HG03571 (cell line): ENCODE results near the gene HEY2.
"Not testable (repeated sequence)": the region's sequence is repeated elsewhere in the genome, so short reads cannot be mapped to it uniquely, and the experiment has no call there.

Source experiments
- ATAC-seq: cut with Tn5 transposase; IDR thresholded peaks from one replicate; pipeline ENCODE4 v1.9.1; 2021; ENCODE audit not compliant: unreplicated experiment

HEY2 gene

GRCh38 chr6:125793863-125794262 lies 44.4 kb downstream of the HEY2 start:
- ATAC-seq, result no peak

DNA sequence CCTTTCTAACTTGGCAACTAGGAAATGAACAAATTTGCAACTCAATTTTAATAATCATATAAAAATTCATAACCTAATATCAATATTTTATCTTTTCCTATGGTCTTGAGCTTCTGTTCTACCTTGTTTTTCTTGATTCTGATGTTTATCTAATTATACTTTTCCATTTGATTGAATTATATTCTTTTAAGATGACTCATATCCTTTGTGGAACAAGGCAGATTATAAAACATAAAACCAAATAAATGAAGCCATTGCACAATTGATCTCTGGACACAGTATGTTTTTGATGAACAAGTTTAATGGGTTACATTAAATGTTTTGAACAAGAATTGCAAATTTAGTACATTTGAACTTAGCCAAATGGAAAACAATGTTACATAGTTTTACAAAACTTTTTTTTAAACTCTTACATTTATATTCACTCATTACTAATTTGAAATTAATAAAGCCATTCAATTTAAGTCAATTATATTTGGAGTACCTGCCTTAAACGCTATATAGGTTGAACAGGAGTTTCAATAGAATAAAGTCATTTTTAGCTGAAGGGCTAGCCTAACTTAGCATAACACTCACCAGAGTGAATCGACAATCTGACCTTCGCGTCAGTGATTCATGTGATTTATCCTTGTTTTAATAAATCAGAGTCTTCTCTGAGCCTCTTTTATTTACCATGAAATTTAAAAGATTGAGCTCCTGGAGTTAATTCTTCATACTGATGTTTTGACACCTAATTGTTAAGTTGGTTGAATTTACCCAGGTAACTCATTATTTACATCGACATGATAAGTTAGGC lies 45.1 kb downstream of the HEY2 start:
- no peak for ATAC-seq

GRCh38 chr6:125795301-125795700 lies 45.9 kb downstream of the HEY2 start:
- no peak for ATAC-seq

- no peak for ATAC-seq
Measured at GRCh38 chr6:125797120-125797885, 47.9 kb downstream of the HEY2 start.

DNA sequence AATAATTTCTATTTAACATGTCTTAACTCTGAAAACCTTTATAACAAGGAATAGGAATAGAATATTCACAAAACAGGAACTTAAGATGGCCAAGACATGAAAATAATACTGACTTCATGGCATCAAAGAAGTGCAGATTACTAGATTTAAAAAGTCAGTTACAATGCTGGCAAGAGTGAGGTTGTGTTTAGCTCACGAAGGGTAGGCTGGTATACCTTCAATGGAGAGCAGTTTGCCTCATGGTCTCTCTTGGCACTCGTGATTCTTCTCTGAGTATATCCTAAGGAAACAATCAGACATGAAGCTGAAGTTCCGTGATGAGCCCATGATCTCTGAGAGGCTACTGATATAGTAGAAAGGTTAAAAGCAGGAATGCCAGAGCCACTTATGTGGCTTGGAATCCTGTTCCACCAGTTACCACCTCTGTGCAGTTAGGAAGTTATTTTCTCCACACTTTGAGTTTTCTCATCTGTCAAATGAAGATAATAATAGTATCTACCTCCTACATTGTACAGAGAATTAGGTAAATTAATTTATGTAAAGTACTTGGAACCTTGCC lies 48.5 kb downstream of the HEY2 start:
- ATAC-seq, result no peak

DNA sequence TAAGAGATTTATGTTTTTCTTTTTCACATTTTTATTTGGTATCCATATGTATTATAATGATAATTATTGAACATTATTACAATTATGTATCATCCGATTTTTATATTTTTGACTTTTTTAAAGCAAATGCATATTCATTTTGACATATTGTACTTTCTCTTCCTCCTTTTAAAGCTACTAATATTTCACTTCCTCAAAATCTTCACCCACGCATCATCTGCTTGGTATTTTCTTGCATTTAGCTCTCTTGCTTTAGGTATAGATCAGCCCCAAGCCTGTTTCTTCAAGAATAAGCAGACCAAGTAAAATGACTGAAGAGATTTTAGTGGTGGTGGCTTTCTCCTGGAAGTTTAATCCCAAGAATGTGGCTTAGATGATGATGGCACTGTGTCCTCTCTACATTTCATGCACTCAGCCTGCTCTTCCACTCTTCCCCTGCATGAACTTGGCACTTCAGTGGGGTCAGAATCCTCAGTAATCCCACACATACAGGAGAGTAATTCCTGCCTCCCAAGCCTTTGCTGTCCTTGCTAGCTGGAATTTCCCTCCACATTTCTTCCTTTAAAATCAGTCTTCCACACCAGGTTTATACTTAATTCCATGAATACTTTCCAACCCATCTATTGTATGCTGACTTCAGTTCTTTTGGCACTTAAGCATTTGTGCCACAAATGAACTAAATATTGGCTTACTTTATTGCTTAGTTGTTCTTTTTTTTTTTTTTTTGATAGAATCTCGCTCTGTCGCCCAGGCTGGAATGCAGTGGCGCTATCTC lies 49.5 kb downstream of the HEY2 start:
- peak; percentile 91 for ATAC-seq

DNA sequence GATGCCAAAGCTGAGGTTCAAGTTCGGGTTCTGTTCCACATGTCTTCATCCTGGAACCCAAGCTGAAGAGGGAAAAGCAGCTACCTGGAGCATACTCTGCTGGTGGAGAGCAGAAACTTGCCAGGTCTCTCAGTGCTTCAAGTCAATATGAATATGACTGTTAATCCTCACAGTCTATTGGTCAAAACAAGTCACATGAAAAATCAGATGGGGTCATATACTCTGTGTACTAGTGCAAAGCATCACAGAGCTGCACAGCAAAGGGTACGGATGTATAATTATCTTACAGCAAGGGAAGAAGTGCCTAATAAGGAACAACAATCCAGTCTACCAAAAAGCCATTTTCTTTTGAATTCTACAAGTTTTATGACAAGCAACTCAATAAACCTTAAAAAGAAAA lies 53.0 kb downstream of the HEY2 start:
- ATAC-seq, result no peak

DNA sequence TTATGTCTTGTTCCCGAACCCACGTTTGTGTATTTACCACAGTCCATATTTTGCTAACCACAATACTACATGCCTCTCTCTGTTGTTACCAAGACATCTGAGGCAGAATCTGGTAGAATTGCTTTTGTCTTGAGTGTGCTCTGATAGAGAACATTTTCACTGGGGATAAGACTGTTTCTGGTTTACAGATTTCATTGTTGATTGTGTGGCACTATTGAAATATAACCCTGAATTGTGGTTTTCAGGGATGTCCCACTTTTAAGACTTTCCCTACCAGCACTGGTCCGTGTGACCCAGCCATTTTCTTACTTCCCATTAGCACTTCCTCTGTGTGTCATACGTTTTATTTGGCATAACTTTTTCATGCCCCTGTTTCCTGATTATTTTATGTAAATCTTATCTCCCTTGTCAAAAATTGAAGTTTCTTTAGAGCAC lies 53.5 kb downstream of the HEY2 start:
- no peak for ATAC-seq

DNA sequence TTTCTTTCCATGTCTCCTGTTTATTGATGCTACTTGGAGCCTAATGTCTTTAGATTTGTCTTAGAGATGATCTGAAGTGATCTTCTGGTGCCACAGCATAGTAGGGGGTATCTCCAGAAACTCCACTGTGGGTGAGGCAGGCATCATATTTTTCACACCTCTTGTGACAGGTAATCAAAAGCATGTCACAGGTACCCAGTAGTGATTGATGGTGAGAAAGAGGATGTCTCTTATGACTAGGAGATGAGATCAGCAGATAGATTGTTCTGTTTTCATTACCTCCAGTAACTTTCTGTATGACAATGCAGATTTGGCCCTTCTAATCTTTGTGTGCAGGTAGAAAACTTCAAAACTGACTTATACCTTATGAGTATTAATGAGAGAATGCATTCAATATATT lies 54.8 kb downstream of the HEY2 start:
- peak; percentile 45 for ATAC-seq

DNA sequence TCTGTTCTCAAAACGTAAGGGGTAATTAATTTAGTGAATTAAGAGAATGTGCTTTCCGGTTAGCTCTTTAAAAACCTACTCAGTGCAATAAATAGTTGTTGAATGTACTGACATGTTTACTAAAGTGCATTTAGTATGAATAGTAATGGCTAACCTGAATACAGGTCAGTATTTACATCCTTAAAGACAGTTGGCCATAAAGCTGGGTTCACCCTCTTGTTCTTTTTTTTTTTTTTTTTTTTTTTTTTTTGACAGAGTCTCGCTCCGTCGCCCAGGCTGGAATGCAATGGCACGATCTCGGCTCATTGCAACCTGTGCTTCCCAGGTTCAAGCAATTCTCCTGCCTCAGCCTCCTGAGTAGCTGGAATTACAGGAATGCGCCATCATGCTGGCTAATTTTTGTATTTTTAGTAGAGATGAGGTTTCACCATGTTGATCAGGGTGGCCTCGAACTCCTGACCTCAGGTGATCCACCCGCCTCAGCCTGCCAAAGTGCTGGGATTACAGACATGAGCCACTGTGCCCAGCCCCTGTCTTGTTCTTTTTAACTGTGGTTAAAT lies 55.5 kb downstream of the HEY2 start:
- ATAC-seq, result not testable (repeated sequence)

GRCh38 chr6:125806813-125807212 lies 57.4 kb downstream of the HEY2 start:
- no peak for ATAC-seq

- ATAC-seq, result peak; percentile 28
Measured at GRCh38 chr6:125807293-125807692, 57.9 kb downstream of the HEY2 start.

- no peak for ATAC-seq
Measured at GRCh38 chr6:125808060-125808459, 58.6 kb downstream of the HEY2 start.

DNA sequence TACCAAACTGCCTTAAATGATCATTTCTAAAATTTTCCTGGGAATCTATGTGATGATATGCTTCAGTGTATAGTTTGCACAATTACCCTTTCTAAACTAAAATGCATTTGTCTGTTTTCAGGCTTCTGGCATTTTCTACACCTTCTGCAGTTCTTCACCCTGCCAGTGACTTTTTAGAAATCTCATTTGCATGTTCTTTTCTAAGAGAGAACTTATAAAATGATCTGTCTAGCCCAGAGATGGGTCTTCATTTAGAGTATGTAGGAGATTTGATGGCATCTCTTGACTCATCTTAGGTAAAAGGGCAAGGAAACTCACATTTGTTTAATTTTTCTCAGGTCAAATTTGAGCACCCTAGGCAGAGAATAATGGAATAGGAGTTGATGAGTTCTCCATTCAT lies 59.2 kb downstream of the HEY2 start:
- ATAC-seq, result no peak

DNA sequence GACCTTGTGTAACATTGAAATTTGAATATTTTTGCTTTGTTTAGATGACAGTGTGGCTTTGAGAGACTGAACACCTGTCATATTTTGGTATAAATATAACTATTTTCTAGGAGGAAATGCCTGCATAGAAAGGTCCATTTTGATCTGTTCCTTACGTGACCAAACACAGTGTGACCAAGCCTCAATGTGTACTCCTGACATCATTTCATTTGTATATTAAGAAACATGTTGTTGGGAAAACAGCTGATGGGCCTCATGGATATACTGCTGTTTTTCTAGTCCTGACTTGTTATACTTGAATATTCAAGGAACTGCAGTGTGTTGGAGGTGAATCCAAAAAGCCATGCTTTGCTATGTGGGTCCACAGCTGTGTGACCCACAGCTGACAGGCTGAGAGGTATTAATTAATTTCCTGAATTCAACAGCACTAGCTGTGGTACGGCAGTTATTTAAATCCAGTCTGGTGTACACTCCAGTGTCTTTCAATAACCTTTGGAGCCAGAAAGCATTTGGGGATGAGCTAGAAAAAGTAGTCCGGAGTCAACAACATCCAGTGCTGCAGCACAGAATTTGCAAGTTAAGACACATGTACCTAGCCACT lies 60.2 kb downstream of the HEY2 start:
- no peak for ATAC-seq

GRCh38 chr6:125810445-125810844 lies 61.0 kb downstream of the HEY2 start:
- no peak for ATAC-seq
